ENCODE data around the gene MYO5B.

GRCh38 chr18:50119296-50119695, 75.7 kb downstream of the MYO5B start:
- TF ChIP-seq CHD2 (IDR thresholded peaks at IDR 0.05; ENCODE audit: low read length, partially characterized antibody) (no peak), RFX5 (IDR thresholded peaks at IDR 0.05) (no peak)

Data from A549 (cell line).